A673 (cell line): ENCODE data around the gene KLHL28.

Experiments
- CTCF ChIP-seq: fragments of 300-800, 200-600 bp; sonication (generic); conservative IDR thresholded peaks from 2 replicates; pipeline ENCODE4 v1.5.1; 2017; ENCODE audit warnings: low read depth, mild to moderate bottlenecking, antibody characterized with exemption, low read length, moderate library complexity, mixed read lengths
- EZH2 ChIP-seq: fragments of 200-600 bp; sonication (generic); IDR thresholded peaks from 2 replicates; pipeline ENCODE4 v1.6.1; 2017; ENCODE audit warnings: borderline replicate concordance, low read depth, mild to moderate bottlenecking, mixed read lengths, antibody characterized with exemption, low read length; ENCODE audit not compliant: poor library complexity, severe bottlenecking

GRCh38 chr14:44961554-44962333 lies at the start of gene KLHL28, which contains the start of gene TOGARAM1:
- TF ChIP-seq CTCF = no peak
- TF ChIP-seq EZH2 = no peak
